Motor neuron (in vitro differentiated cells): ENCODE measurements around the gene MOB2. TPM values are rescaled to one million over a fixed set of nuclear protein-coding genes. Genes with fewer than 3 reads are reported as not detected.
"Not testable (repeated sequence)": the region's sequence is repeated elsewhere in the genome, so short reads cannot be mapped to it uniquely, and the experiment has no call there.

Experiments used
- ATAC-seq, 8 experiments: fragments of 200-7000 bp; cut with Tn5 transposase; replicated peaks in 6 of 8; 2 replicates each; pipeline ENCODE4 v1.8.0; 2021; ENCODE audit warnings: mild to moderate bottlenecking in 8 of 8, moderate library complexity in 8 of 8
- H3K27ac ChIP-seq, 2 donors: fragments of 250-450 bp; sonication (Bioruptor Pico); 2 replicates each; pipeline ENCODE4 v1.9.0; 2021; ENCODE audit warnings: antibody characterized with exemption in 2 of 2, mild to moderate bottlenecking in 2 of 2, moderate library complexity in 1 of 2
- H3K4me1 ChIP-seq, 2 donors: fragments of 250-450 bp; sonication (Bioruptor Pico); replicated peaks in 1 of 2; 2 replicates each; pipeline ENCODE4 v1.6.1; 2021; ENCODE audit warnings: antibody characterized with exemption in 2 of 2, mild to moderate bottlenecking in 2 of 2, moderate library complexity in 1 of 2
- H3K4me3 ChIP-seq, 5 donors: fragments of 250-450 bp; sonication (Bioruptor Pico); 2 replicates each; pipeline ENCODE4 v1.9.0; 2021; ENCODE audit warnings: antibody characterized with exemption in 5 of 5, mild to moderate bottlenecking in 5 of 5, moderate library complexity in 4 of 5
- WGBS, 10 experiments: fragments of 450-650 bp; shearing (Covaris generic); methylation state at CpG; one replicate each; pipeline ENCODE4 v1.0.0; 2022; 5-methylcytosine and 5-hydroxymethylcytosine counted together
- in situ Hi-C, 9 experiments: fragments of 400-800 bp; cut with MboI; loops; one replicate each; pipeline ENCODE4 v1.15.0; 2021; ENCODE audit warnings: low sequenced_read_pairs in 9 of 9, low pct_unique_long_range_greater_than_20kb in 2 of 9; ENCODE audit not compliant: unreplicated experiment in 9 of 9
- total RNA-seq, 8 experiments: library from RNA; unstranded; fragments of 300-600 nt; gene quantifications; 2 replicates each; pipeline versions ENCODE4 v1.2.3 to v1.2.4, GENCODE V29; 2022

Gene MOB2
- total RNA-seq, 8 experiments from 2014 or later = 15.5 to 43.3 (median 26.8) TPM

DNA sequence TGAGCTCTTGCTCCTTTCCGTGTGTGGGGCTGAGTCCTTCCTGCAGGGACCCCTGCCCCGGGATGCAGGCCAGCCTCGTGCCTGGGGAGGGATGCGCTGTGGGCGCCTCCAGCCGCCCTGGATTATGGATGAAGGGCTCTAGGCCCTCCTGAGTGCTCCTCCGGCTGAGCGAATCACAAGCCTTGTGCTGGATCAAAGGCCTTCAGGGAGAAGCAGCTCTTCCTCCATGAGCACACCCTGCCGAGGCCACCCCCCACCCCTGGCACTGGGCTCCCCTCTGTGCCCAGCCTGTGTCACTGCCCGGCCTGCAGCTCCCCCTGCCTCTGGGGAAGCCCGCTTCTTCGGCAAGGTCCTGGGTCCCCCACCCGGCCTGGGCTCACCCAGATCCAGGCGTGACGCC, 53.0 kb downstream of the MOB2 start:
- H3K4me1 ChIP-seq = peaks cover 24 to 25% of the 10 kb centered on the region in 2 donors
- no peak overlapping the region for H3K4me3 ChIP-seq
- ATAC-seq = no peak
- H3K27ac ChIP-seq = no peak overlapping the region
- WGBS, 10 experiments = 40 to 95% (median 85%) methylated on average over 2 to 6 of the region's 15 CpGs; no CpG with 5 or more reads in 5 of the 10 experiments
- in situ Hi-C loops = no loop called here

DNA sequence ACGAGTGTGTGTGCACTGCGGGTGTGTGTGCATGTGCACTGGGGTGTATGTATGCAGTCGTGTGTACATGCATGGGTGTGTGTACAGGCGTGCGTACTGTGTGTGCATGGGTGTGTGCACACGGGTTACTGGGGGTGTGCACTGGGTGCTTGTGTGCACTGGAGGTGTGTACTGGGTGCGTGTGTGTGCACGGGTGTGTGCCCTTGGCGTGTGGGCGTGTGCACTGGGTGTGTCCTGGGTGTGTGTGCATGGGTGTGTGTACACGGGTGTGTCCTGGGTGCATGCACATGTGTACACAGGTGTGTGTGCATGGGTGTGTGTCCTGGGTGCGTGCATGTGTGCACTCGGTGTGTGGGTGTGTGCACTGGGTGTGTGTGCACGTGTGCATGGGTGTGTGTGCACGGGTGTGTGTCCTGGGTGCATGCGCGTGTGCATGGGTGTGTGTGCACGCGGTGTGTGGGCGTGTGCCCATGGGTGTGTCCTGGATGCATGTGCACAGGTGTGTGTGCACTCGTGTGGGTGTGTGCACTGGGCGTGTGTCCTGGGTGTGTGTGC, 57.7 kb downstream of the MOB2 start:
- 20 to 100% (median 71%) methylated on average over 1 to 12 of the region's 22 CpGs; no CpG with 5 or more reads in 4 of the 10 experiments for WGBS, 10 experiments
- ATAC-seq = peak in 2 of 8 experiments; percentile 13 to 24
- in situ Hi-C loops = no loop called here
- Histone ChIP-seq H3K4me3 (no peak overlapping the region), H3K27ac (no peak overlapping the region), H3K4me1 (peaks cover 0 to 4% of the 10 kb centered on the region in 2 donors)

DNA sequence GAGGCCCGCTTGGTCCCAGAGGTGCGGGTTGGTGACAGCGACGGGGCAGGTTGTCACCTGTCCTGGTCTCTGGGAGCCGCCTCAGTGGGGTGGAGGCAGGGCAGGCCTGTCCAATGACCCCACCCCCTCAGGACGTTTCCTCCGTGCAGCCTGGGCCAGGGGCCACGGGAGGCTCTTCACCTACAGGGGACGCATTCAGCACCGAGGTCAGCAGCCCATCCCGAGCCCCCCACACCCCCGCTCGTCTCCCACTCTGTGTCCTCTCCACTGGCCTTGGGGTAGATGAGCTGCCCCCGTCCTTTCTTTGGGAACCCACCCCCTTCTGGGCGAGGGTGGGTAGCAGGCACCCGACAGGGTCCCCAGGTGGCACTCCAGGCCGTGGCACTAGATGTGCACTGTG, 61.1 kb downstream of the MOB2 start:
- ATAC-seq = no peak
- Histone ChIP-seq H3K4me3 (no peak overlapping the region), H3K4me1 (no peaks in the 10 kb centered on the region), H3K27ac (no peak overlapping the region)
- 60% methylated on average over 2 of the region's 17 CpGs; no CpG with 5 or more reads in 9 of the 10 experiments for WGBS, 10 experiments
- in situ Hi-C loops = no loop called here

DNA sequence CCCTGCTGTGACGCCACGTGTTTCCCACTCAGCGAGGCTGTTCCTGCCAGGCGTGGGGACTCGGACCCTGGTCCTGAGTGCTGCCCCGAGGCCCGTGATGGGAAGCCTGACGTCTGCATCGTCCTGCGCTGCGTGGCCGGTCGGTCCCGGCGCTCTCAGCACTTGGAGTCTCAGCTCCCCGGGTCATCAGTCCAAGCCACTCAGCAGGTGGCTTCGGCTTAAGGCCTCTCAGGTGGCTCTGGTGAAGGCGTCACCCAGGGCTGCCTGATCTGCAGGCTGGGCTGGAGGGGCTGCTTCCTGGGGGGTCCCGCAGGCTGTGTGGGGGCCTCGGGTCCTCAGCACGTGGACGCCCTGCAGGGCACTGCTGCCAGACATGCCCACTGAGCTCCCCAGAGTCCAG, 61.6 kb downstream of the MOB2 start:
- Histone ChIP-seq H3K27ac (no peak overlapping the region), H3K4me3 (no peak overlapping the region), H3K4me1 (no peaks in the 10 kb centered on the region)
- in situ Hi-C loops = no loop called here
- no CpG with 5 or more reads among the region's 22 CpGs for WGBS, 10 experiments
- no peak for ATAC-seq

DNA sequence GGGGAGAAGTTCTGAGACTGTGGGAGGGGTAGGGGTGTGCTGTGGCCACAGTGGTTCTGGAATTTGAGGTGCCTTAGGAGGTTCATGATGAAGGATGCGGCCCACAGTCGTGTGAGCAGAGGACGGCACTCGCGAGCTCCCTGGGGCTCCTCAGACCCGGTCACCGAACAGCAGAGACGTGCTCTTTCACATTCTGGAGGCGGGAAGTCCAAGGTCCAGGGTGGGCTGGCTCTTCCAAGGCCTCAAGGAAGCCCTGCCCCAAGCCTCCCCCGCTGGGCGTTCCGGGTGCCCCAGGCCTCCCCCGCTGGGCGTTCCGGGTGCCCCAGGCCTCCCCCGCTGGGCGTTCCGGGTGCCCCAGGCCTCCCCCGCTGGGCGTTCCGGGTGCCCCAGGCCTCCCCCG, 63.2 kb downstream of the MOB2 start:
- H3K27ac ChIP-seq, H3K4me3 ChIP-seq, ATAC-seq, in situ Hi-C loops, H3K4me1 ChIP-seq: not testable (repeated sequence)
- WGBS, 10 experiments = 20 to 100% methylated on average over 1 of the region's 22 CpGs; no CpG with 5 or more reads in 8 of the 10 experiments

DNA sequence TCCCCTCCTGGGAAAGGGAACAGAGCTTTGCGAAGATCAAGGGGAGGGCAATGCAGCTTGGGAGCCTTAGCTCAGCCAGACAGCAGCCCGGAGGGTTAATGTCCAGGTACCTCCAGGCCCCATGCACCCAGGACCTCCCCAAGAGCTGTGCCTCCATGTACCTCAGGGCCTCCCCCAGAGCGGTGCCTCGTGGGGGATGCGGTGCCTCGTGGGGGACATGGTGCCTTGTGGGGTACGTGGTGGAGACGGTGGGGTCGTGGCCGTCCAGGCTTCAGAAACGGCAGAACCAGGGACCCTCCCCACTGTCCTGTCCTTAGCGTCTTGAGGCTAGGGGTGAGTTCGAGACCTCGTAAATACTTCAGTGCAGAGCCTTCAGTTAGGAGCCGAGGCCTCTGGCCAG, 63.6 kb downstream of the MOB2 start:
- no peak for ATAC-seq
- no peak overlapping the region for H3K27ac ChIP-seq
- in situ Hi-C loops = no loop called here
- 70 to 94% (median 90%) methylated on average over 2 to 5 of the region's 15 CpGs; no CpG with 5 or more reads in 7 of the 10 experiments for WGBS, 10 experiments
- H3K4me1 ChIP-seq = no peaks in the 10 kb centered on the region
- H3K4me3 ChIP-seq = no peak overlapping the region

DNA sequence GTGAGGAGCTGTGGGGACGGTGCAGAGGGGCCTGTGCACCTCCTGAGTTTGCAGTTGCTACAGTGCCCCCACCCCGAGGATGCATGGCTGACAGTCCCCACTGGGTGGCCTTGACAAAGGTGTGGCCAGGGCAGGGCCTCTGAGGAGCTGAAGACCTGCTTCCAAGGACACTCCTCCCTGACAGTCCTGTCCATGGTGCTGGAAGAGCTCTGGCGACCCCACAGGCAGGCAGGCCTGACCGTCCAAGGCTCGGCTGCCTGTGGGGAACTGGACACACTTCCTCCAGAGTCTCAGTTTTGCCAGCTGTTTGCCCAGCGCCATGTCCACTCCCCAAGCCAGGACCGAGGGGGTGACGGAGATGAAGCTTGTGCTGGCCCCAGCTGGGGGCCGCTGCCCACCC, 64.1 kb downstream of the MOB2 start:
- 0 to 80% (median 73%) methylated on average over 1 to 7 of the region's 9 CpGs; no CpG with 5 or more reads in 7 of the 10 experiments for WGBS, 10 experiments
- no peak overlapping the region for H3K27ac ChIP-seq
- H3K4me3 ChIP-seq = no peak overlapping the region
- ATAC-seq = peak in 5 of 8 experiments; percentile 13 to 56 (median 34)
- in situ Hi-C loops = no loop called here
- no peaks in the 10 kb centered on the region for H3K4me1 ChIP-seq

DNA sequence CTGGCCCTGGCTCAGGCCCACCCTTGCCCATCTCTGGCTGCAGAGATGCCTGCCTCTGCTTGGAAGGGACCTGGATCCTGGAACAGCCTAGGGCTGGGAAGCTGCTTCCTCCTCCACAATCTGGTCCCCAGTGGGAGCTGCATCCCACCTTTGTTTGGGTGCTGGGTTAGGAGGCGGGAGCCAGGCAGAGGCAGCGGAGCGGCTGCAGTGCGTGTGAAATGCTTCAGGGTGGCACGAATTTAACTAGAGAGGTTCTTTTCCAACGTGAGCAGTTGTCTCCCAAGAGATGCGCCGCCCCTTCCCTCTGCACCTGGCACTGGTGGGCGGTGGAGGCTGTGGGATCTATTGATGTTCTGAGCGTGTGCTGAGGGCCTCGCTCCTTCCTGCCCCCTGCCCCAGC, 65.3 kb downstream of the MOB2 start:
- Histone ChIP-seq H3K27ac (no peak overlapping the region), H3K4me1 (no peaks in the 10 kb centered on the region), H3K4me3 (no peak overlapping the region)
- ATAC-seq = peak in 4 of 8 experiments; percentile 13 to 25 (median 19)
- WGBS, 10 experiments = 50 to 78% (median 67%) methylated on average over 1 to 5 of the region's 11 CpGs; no CpG with 5 or more reads in 7 of the 10 experiments
- in situ Hi-C loops = no loop called here

DNA sequence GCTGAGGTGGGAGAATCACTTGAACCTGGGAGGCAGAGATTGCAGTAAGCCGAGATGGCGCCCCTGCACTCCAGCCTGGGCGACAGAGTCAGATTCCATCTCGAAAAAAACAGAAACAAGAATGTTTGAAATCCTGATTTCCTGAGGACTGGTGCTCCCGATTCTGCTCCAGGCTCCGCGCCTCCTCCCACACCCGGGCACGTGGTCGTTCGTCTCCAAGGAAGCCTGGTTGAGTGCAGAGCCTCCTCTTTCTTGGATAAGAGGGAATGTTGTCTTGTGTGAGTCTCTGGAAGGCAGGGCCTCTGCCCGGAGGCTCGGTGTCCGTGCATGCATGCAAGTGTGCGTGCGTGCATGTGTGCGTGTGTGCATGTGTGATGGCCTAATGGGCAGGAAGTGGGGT, 66.8 kb downstream of the MOB2 start:
- no peak for ATAC-seq
- Histone ChIP-seq H3K27ac (no peak overlapping the region), H3K4me1 (no peaks in the 10 kb centered on the region), H3K4me3 (no peak overlapping the region)
- WGBS, 10 experiments = 10 to 100% (median 100%) methylated on average over 1 to 4 of the region's 17 CpGs; no CpG with 5 or more reads in 7 of the 10 experiments
- in situ Hi-C loops = no loop called here

Other genes starting within 250 kb of the MOB2 start
- 10 to 100 TPM; 11.5 to 27.5 (median 21.1) TPM for gene TOLLIP, start 177.1 kb downstream of the MOB2 start, total RNA-seq
- gene BRSK2, start 96.8 kb downstream of the MOB2 start, total RNA-seq = 10 to 100 TPM in 5 of 8 experiments, 1 to 10 TPM in 2, under 1 TPM in 1; 0.77 to 54.6 (median 25.1) TPM
- 10 to 100 TPM in 3 of 8 experiments, 1 to 10 TPM in 4, under 1 TPM in 1; 0.87 to 17.2 (median 7.9) TPM for gene DUSP8, start 85.5 kb upstream of the MOB2 start, total RNA-seq
- 1 to 10 TPM in 5 of 8 experiments, under 1 TPM in 2, not detected in 1; 0.49 to 3.9 (median 2.6) TPM for gene KRTAP5-1, start 98.5 kb upstream of the MOB2 start, total RNA-seq
- gene KRTAP5-2, start 111.5 kb upstream of the MOB2 start, total RNA-seq = 1 to 10 TPM in 4 of 8 experiments, under 1 TPM in 3, not detected in 1; 0.54 to 5.2 (median 2.5) TPM
- gene KRTAP5-3, start 121.7 kb upstream of the MOB2 start, total RNA-seq = under 1 TPM in 1 of 8 experiments, not detected in 7; 0.29 TPM
- under 1 TPM in 3 of 8 experiments, not detected in 5; 0.25 to 0.41 (median 0.33) TPM for gene KRTAP5-4, start 135.4 kb upstream of the MOB2 start, total RNA-seq
- gene KRTAP5-5, start 143.0 kb upstream of the MOB2 start, total RNA-seq = not detected
- not detected for gene KRTAP5-6, start 210.4 kb upstream of the MOB2 start, total RNA-seq